Motor neuron (in vitro differentiated cells): ENCODE measurements around the gene HYAL3. TPM values are rescaled to one million over a fixed set of nuclear protein-coding genes. Genes with fewer than 3 reads are reported as not detected.
"Not testable (repeated sequence)": the region's sequence is repeated elsewhere in the genome, so short reads cannot be mapped to it uniquely, and the experiment has no call there.

Experiments used
- ATAC-seq, 8 experiments: fragments of 200-7000 bp; cut with Tn5 transposase; replicated peaks in 6 of 8; 2 replicates each; pipeline ENCODE4 v1.8.0; 2021; ENCODE audit warnings: mild to moderate bottlenecking in 8 of 8, moderate library complexity in 8 of 8
- H3K27ac ChIP-seq, 2 donors: fragments of 250-450 bp; sonication (Bioruptor Pico); 2 replicates each; pipeline ENCODE4 v1.9.0; 2021; ENCODE audit warnings: antibody characterized with exemption in 2 of 2, mild to moderate bottlenecking in 2 of 2, moderate library complexity in 1 of 2
- H3K4me1 ChIP-seq, 2 donors: fragments of 250-450 bp; sonication (Bioruptor Pico); replicated peaks in 1 of 2; 2 replicates each; pipeline ENCODE4 v1.6.1; 2021; ENCODE audit warnings: antibody characterized with exemption in 2 of 2, mild to moderate bottlenecking in 2 of 2, moderate library complexity in 1 of 2
- H3K4me3 ChIP-seq, 5 donors: fragments of 250-450 bp; sonication (Bioruptor Pico); 2 replicates each; pipeline ENCODE4 v1.9.0; 2021; ENCODE audit warnings: antibody characterized with exemption in 5 of 5, mild to moderate bottlenecking in 5 of 5, moderate library complexity in 4 of 5
- WGBS, 10 experiments: fragments of 450-650 bp; shearing (Covaris generic); methylation state at CpG; one replicate each; pipeline ENCODE4 v1.0.0; 2022; 5-methylcytosine and 5-hydroxymethylcytosine counted together
- in situ Hi-C, 9 experiments: fragments of 400-800 bp; cut with MboI; loops; one replicate each; pipeline ENCODE4 v1.15.0; 2021; ENCODE audit warnings: low sequenced_read_pairs in 9 of 9, low pct_unique_long_range_greater_than_20kb in 2 of 9; ENCODE audit not compliant: unreplicated experiment in 9 of 9
- total RNA-seq, 8 experiments: library from RNA; unstranded; fragments of 300-600 nt; gene quantifications; 2 replicates each; pipeline versions ENCODE4 v1.2.3 to v1.2.4, GENCODE V29; 2022

Gene HYAL3
- total RNA-seq, 8 experiments from 2014 or later: 2.0 to 4.7 (median 3.1) TPM

DNA sequence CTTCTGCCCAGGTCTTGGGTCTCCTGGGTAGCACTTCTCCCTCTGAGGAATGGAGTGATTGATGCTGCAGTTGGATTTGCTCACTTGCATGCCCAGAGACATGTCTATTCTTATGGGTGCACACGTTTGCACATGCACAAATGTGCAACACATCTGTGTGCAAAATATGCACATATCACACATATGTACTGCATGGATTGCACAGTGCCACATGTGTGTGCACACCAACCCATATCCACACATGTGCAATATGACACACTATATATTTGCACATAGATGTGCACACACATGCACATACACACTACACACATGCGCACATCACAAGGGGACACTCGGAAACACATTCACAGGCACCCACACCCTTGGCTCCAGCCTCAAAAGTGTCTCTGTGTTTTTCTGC lies 30.9 kb downstream of the HYAL3 start:
- H3K4me3 ChIP-seq: no peak overlapping the region
- in situ Hi-C loops: no loop called here

DNA sequence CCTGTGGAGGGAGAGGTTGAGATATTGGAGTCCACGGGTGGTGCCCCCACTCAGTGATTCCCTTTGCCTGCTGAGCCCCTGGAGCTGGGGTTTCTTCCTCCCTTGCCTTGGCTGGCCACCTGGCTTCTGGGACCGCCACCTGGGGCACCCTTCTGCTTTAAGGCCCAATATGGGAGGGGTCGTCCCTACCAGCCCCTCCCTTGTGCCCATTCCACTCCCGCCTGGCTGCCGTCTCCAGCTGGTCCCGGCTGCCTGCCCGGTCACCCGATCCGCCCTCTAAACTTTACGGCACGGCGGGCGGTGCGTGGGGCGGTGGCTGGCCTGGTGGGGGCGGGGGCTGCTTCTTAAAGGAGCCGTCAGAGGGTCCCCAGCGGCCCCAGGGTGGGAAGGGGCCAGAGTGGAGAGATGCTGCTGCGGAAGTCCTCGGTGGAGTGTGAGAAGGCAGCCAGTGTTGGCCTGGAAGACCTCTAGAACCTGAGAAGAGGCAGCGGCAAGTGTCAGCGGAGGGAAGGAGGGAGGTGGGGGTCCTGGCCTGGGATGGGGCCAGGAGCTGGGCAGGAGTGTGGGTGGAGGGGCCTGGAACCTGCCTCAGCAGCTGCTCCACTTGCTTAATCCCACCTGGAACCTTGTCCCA lies 31.8 kb downstream of the HYAL3 start:
- Histone ChIP-seq H3K4me1 (peaks cover 42 to 60% of the 10 kb centered on the region in 2 donors), H3K4me3 (peak overlapping the region in 1 of 5 donors; percentile 6), H3K27ac (no peak overlapping the region)
- WGBS, 10 experiments: 15 to 40% (median 33%) methylated on average over 1 to 4 of the region's 22 CpGs; no CpG with 5 or more reads in 7 of the 10 experiments
- in situ Hi-C loops: no loop called here
- ATAC-seq: peak in 3 of 8 experiments; percentile 1 to 5 (median 3)

More for the DNA sequence above, 30.9 kb downstream of the HYAL3 start:
- no peak overlapping the region for H3K27ac ChIP-seq
- ATAC-seq: peak in 2 of 8 experiments; percentile 1 to 3
- 0 to 80% (median 80%) methylated on average over 1 to 3 of the region's 3 CpGs; no CpG with 5 or more reads in 7 of the 10 experiments for WGBS, 10 experiments
- peaks cover 46 to 67% of the 10 kb centered on the region in 2 donors for H3K4me1 ChIP-seq

DNA sequence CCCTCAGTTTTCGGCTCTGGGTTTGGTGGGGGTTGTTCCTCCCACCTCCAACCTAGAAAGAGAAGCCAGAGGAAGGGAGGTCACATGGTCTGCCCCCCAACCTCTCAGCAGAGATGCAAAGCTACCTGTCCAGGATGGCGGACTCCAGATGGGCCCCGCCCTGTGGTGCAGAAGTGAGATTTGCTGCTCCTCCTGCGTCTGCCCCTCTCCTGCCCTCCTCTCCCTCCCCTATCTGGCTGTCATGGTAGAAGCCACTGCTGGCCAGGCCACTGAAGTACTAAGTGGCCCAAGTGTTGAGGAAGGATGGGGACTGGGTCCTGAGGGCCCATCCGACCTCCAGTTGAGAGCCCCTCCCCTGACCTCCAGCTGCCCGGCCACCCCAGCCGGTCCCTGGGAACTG lies 32.4 kb downstream of the HYAL3 start:
- Histone ChIP-seq H3K27ac (no peak overlapping the region), H3K4me3 (no peak overlapping the region), H3K4me1 (peaks cover 40 to 58% of the 10 kb centered on the region in 2 donors)
- 0% methylated on average over 1 of the region's 7 CpGs; no CpG with 5 or more reads in 9 of the 10 experiments for WGBS, 10 experiments
- no peak for ATAC-seq
- in situ Hi-C loops: no loop called here

DNA sequence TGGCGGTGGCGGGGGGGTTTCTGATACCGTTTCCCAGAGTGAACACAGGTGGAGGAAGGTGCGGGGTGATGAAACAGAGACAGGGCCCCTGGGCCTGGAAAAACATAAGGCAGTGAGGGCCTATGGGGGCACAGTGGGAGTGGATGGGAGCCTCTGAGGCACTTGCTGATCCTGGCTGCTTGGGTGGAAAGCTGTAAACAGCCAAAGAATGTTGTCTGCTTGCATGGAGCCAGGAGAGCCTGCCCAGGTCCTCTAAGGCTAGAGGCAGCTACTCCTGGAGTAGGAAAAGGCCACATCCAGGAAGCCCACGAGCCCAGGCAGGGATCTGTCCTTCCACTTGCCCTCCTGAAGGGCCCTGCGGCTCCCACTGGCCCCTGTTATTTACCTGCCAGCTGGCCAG lies 33.2 kb downstream of the HYAL3 start:
- Histone ChIP-seq H3K4me3 (no peak overlapping the region), H3K27ac (no peak overlapping the region), H3K4me1 (peaks cover 41 to 61% of the 10 kb centered on the region in 2 donors)
- ATAC-seq: no peak
- 17 to 100% (median 62%) methylated on average over 1 to 4 of the region's 6 CpGs; no CpG with 5 or more reads in 5 of the 10 experiments for WGBS, 10 experiments
- in situ Hi-C loops: no loop called here

DNA sequence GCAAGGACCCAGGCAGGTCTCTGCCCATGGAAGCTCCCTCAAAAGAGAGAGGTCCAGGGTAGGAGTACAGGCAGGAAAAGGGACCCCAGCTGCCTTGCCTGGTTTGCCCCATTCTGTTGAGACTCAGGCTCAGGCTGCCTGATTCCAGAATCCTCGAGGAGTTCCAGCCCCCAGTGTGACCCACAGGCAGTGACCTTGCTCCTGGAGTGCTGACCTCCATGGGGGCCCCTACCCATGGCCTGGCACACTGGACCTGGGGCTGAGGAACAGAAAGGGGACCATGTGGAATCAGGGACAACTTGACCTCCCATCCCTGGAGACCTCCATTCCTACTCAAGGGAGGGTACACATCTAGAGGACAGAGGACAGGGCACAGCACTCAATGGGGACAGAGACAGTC lies 33.6 kb downstream of the HYAL3 start:
- Histone ChIP-seq H3K27ac (peak overlapping the region; percentile 80 to 82), H3K4me3 (no peak overlapping the region), H3K4me1 (peaks cover 46 to 66% of the 10 kb centered on the region in 2 donors)
- in situ Hi-C loops: no loop called here
- no CpG with 5 or more reads among the region's 1 CpG for WGBS, 10 experiments
- no peak for ATAC-seq

DNA sequence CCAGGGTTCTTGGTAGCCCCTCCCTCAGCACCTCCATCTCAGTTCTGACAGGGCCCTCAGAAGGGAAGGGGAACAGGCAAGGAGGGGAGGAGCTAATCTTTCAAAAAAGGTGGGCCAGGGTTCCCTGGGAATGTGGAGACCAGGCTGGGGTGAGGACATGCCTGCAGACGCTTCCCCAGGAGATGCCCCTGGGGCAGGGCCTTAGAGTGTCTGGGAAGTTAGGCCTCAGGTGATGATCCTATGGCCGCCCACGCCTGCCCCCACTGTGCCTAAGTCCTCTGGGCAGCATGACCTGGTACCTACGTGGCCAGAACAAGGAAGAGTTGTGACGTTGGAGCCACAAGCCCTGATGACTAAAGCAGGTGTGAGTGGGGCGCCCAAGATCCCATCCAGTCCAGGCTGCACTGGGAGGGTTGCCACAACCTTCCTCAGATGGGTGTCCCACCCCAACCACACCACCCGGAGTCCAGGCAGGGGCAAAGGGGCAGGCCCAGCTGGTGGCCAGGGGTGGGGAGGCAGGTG lies 34.2 kb downstream of the HYAL3 start:
- Histone ChIP-seq H3K27ac (peak overlapping the region; percentile 80 to 82), H3K4me1 (peaks cover 50 to 70% of the 10 kb centered on the region in 2 donors), H3K4me3 (no peak overlapping the region)
- in situ Hi-C loops: no loop called here
- WGBS, 10 experiments: no CpG with 5 or more reads among the region's 7 CpGs
- ATAC-seq: no peak

DNA sequence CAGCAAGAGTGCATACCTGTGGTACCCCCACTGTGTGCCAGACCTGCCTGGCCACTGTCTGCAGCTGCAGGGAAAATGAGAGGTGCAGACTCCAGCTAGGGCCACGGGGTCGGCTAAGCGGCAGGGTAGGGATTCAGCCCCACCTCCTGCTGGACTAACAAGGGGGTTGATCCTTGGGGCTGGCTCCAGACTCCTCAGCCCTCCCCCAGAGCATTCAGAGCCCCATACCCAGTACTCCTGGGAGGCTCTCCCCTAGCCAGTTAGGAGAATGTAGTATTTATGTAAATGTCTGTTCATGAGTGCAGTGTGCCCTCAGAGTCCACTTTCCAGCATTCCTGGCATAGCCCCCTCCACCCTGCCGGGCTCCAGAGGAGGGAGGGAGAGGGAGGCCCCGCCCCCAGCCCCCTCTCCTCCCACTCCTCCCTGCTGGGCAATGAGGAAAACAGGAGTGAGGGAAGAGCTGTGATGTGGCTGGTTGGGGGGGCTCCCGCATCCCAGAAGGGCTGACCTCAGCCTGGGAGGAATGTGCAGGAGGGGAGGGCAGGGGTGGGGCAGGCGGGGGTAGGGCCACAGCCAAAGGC lies 34.7 kb downstream of the HYAL3 start:
- peak; percentile 18 to 79 (median 73) for ATAC-seq
- 5% methylated on average over 3 of the region's 7 CpGs; no CpG with 5 or more reads in 9 of the 10 experiments for WGBS, 10 experiments
- no peak overlapping the region for H3K4me3 ChIP-seq
- H3K27ac ChIP-seq: peak overlapping the region; percentile 82
- in situ Hi-C loops: no loop called here
- peaks cover 54 to 72% of the 10 kb centered on the region in 2 donors for H3K4me1 ChIP-seq

DNA sequence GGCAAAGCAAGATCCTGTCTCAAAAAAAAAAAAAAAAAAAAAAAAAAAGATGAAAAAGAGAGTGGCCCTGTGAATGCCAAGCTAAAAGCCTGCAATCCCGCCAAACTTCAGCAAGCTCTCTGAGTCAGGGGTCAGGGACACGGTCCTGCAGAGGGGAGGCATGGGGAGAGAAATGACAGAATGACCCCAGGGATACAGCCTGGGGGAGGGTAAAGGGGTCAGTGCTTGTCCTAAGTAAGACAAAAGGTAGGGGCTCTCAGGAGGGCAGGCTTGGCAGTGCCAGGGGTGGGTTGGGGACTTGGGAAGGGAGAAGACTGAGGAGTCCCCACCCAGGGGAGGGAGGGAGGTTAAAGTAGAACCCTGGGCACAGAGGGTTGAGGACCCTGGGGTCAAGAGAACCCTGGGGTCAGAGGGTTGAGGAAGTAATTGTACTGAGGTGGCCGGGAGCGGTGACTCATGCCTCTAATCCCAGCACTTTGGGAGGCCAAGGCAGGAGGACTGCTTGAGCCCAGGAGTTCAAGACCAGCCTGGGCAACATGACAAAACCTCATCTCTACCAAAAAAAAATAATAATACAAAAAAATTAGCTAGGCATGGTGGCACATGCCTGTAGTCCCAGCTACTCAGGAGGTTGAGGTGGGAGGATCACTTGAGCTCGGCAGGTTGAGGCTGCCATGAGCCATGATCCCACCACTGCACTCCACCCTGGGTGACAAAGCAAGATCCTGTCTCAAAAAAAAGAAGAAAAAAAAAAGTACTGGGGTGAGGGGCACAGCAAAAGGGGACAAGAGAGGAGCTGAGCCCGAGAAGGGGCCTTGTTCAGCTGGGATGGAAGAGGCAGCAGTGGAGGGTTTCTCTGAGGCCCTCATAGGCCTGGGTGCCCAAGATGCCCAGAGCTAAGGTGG lies 35.5 kb downstream of the HYAL3 start:
- peaks cover 62 to 72% of the 10 kb centered on the region in 2 donors for H3K4me1 ChIP-seq
- H3K27ac ChIP-seq: peak overlapping the region; percentile 82
- in situ Hi-C loops: no loop called here
- ATAC-seq: no peak
- WGBS, 10 experiments: 20 to 100% (median 60%) methylated on average over 1 to 4 of the region's 6 CpGs; no CpG with 5 or more reads in 3 of the 10 experiments
- no peak overlapping the region for H3K4me3 ChIP-seq

DNA sequence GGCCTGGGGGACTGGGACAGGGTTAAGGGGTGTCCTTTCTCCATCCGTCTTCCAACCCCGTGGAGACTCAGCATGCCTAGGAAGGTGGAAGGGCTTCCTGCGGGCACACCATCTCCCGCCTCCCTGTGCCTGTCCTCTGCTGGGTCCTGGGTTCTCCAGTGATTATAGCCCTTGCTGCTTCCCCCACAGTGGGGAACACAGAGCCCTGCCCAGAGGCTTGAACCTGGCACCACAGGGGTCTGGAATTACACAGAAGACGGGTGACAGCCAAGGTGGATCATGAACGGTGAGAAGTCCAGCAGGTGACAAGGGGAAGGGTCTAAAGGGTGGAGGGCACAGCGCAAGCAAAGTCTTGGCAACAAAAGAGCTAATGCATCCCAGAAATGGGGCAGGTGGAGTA lies 36.4 kb downstream of the HYAL3 start:
- 82 to 100% (median 89%) methylated on average over 3 to 4 of the region's 7 CpGs; no CpG with 5 or more reads in 7 of the 10 experiments for WGBS, 10 experiments
- no peak overlapping the region for H3K4me3 ChIP-seq
- no peak for ATAC-seq
- no peak overlapping the region for H3K27ac ChIP-seq
- in situ Hi-C loops: no loop called here
- H3K4me1 ChIP-seq: peaks cover 70 to 76% of the 10 kb centered on the region in 2 donors

DNA sequence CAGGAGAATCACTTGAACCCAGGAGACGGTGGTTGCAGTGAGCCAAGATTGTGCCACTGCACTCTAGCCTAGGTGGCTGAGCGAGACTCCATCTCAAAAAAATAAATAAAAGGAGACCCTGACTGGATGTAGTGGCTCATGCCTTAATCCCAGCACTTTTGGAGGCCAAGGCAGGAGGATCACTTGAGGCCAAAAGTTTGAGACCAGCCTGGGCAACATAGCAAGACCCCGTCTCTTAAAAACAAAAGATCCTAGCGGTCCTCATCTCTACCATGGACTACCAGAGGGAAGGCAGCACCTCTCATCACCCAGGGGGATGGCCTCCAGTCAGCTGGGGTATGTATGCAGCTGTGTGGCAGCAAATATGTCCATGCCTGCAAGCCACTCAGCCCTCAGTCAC lies 37.0 kb downstream of the HYAL3 start:
- ATAC-seq, H3K4me3 ChIP-seq, in situ Hi-C loops, H3K27ac ChIP-seq: not testable (repeated sequence)
- peaks cover 70 to 76% of the 10 kb centered on the region in 2 donors for H3K4me1 ChIP-seq
- WGBS, 10 experiments: 80 to 100% (median 100%) methylated on average over 1 to 2 of the region's 4 CpGs; no CpG with 5 or more reads in 5 of the 10 experiments

DNA sequence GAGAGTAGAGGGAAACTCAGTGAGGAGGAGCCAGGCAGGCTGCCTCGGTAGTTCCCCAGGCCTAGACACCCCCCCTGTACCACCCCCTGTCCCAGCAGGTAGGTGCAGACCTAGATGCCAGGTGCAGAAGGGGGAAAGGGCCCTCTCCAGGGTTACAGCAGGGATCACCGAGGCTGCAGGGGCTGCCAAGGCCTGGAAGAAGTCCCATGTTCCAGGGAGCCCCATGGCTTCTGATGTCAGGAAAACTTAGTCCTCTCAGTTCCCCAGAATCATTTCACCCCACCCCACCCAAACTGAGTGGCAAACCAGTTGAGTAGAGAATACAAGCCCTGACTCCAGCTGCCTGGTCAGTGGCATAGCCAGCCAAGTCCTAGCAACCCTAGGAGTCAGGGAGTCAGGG lies 37.7 kb downstream of the HYAL3 start:
- WGBS, 10 experiments: 80% methylated on average over 1 of the region's 2 CpGs; no CpG with 5 or more reads in 9 of the 10 experiments
- no peak for ATAC-seq
- Histone ChIP-seq H3K4me1 (peaks cover 67 to 75% of the 10 kb centered on the region in 2 donors), H3K27ac (peak overlapping the region; percentile 98 to 100), H3K4me3 (no peak overlapping the region)
- in situ Hi-C loops: no loop called here

DNA sequence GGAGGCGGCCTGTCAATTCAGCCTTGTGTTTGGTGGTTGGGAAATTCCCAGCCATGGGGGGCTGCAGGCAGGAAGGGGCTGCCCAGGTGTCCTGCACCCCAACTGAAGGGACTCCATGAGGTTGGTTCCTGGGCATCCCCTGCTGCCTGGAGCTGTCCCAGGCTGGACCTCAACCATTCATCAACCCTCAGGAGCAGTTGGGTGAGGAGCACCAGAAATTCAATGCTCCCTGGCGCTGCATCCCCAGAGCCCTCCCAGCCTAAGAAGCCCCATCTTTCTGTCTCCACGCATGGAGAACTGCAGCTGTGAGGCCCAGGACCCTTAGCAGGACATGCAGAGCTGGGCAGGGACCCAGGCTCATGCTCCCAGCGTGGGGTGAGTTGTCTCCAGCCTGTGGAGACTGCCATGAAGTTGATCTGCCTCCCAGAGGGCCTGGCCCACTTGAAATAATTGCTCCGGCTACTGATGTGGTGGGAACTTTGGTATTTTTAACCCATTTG lies 38.2 kb downstream of the HYAL3 start:
- ATAC-seq: no peak
- WGBS, 10 experiments: 64 to 100% (median 100%) methylated on average over 1 to 3 of the region's 5 CpGs; no CpG with 5 or more reads in 5 of the 10 experiments
- in situ Hi-C loops: no loop called here
- H3K4me1 ChIP-seq: peaks cover 65 to 70% of the 10 kb centered on the region in 2 donors
- H3K4me3 ChIP-seq: peak overlapping the region in 4 of 5 donors; percentile 37 to 58 (median 45)
- peak overlapping the region; percentile 98 to 100 for H3K27ac ChIP-seq
